HEK293 (cell line): ENCODE measurements around the gene TMEFF1.

Experiments
- CTCF ChIA-PET: fragments of 350-600 bp; formaldehyde crosslinking; extraction: SDS; loops from one replicate; lab custom pipeline; 2021; ENCODE audit warnings: antibody characterized with exemption; lab: Yijun Ruan, JAX
- POLR2A ChIA-PET: fragments of 300-600 bp; formaldehyde crosslinking; extraction: SDS; loops from one replicate; lab custom pipeline; 2020; ENCODE audit warnings: antibody characterized with exemption, inconsistent platforms; lab: Yijun Ruan, JAX
- H3K27ac ChIP-seq: fragments of 200-500 bp; sonication (Bioruptor generic); 2 replicates; pipeline ENCODE4 v1.5.1; 2014; ENCODE audit warnings: low read depth, low read length, control low read depth, inconsistent platforms; ENCODE audit errors: extremely low read depth
- H3K36me3 ChIP-seq, 2 experiments: fragments of 200-500 bp in 1 of 2; sonication (Bioruptor generic) in 1 of 2; 1 replicate in 1 of 2; 2 replicates in 1 of 2; pipeline ENCODE4 v1.5.1; 2014 to 2017; ENCODE audit warnings: inconsistent platforms in 2 of 2, low read length in 2 of 2; ENCODE audit not compliant: control insufficient read depth in 2 of 2, insufficient read depth in 1 of 2
- H3K4me1 ChIP-seq: fragments of 200-500 bp; sonication (Bioruptor generic); 2 replicates; pipeline ENCODE4 v1.5.1; 2014; ENCODE audit warnings: mild to moderate bottlenecking, low read length, inconsistent platforms; ENCODE audit not compliant: control insufficient read depth, insufficient read depth
- H3K4me3 ChIP-seq: 2 replicates; pipeline ENCODE4 v1.5.1; 2011; ENCODE audit warnings: low read depth, mild to moderate bottlenecking, control low read depth, low read length, moderate library complexity
- H3K9me3 ChIP-seq: fragments of 200-500 bp; sonication (Bioruptor generic); 2 replicates; pipeline ENCODE4 v1.5.1; 2014; ENCODE audit warnings: low read depth, low read length, inconsistent platforms; ENCODE audit not compliant: control insufficient read depth, insufficient read depth
- HOXD13 ChIP-seq: sonication (generic); formaldehyde crosslinking; IDR thresholded peaks from 2 replicates; pipeline ENCODE4 v1.8.0; 2022; ENCODE audit warnings: missing genetic modification reagents, borderline replicate concordance
- KLF16 ChIP-seq: fragments of 450-650 bp; formaldehyde crosslinking; IDR thresholded peaks from 2 replicates; pipeline ENCODE4 v1.5.1; 2017; ENCODE audit warnings: missing biosample characterization, missing genetic modification characterization
- PRDM2 ChIP-seq: fragments of 450-650 bp; formaldehyde crosslinking; IDR thresholded peaks from 2 replicates; pipeline ENCODE4 v1.5.1; 2016; ENCODE audit warnings: missing biosample characterization, missing genetic modification characterization, borderline replicate concordance
- REPIN1 ChIP-seq: fragments of 450-650 bp; formaldehyde crosslinking; IDR thresholded peaks from 2 replicates; pipeline ENCODE4 v1.5.1; 2017; ENCODE audit warnings: missing biosample characterization, missing genetic modification characterization, low read depth
- SP7 ChIP-seq: fragments of 450-650 bp; formaldehyde crosslinking; IDR thresholded peaks from 2 replicates; pipeline ENCODE4 v1.5.1; 2016; ENCODE audit warnings: missing biosample characterization, missing genetic modification characterization
- ZNF16 ChIP-seq: fragments of 450-650 bp; formaldehyde crosslinking; IDR thresholded peaks from 2 replicates; pipeline ENCODE4 v1.5.1; 2016; ENCODE audit warnings: low read depth, missing biosample characterization, missing genetic modification characterization
- ZNF26 ChIP-seq: fragments of 450-650 bp; formaldehyde crosslinking; IDR thresholded peaks from 2 replicates; pipeline ENCODE4 v1.5.1; 2016; ENCODE audit warnings: missing biosample characterization, missing genetic modification characterization
- ZNF292 ChIP-seq: fragments of 450-650 bp; formaldehyde crosslinking; IDR thresholded peaks from 2 replicates; pipeline ENCODE4 v1.5.1; 2016; ENCODE audit warnings: low read depth, missing biosample characterization, missing genetic modification characterization, borderline replicate concordance
- ZNF311 ChIP-seq: fragments of 450-650 bp; formaldehyde crosslinking; IDR thresholded peaks from 2 replicates; pipeline ENCODE4 v1.5.1; 2017; ENCODE audit warnings: missing biosample characterization, missing genetic modification characterization, borderline replicate concordance
- ZNF350 ChIP-seq: fragments of 450-650 bp; formaldehyde crosslinking; IDR thresholded peaks from 2 replicates; pipeline ENCODE4 v1.5.0; 2017; ENCODE audit warnings: missing biosample characterization, mild to moderate bottlenecking, missing genetic modification characterization
- ZNF624 ChIP-seq: fragments of 450-650 bp; formaldehyde crosslinking; IDR thresholded peaks from 2 replicates; pipeline ENCODE4 v1.5.1; 2017; ENCODE audit warnings: missing biosample characterization, missing genetic modification characterization
- TF ChIP-seq, protein P1 (sequence below): fragments of 450-650 bp; formaldehyde crosslinking; conservative IDR thresholded peaks from 2 replicates; pipeline ENCODE4 v1.5.1; 2016; ENCODE audit warnings: low read depth, missing biosample characterization, missing genetic modification characterization
- TF ChIP-seq, protein P2 (sequence below): IDR thresholded peaks from 2 replicates; pipeline ENCODE4 v1.6.1; 2011; ENCODE audit warnings: mild to moderate bottlenecking, low read depth, low read length, borderline replicate concordance
- TF ChIP-seq, protein P3 (sequence below): fragments of 450-650 bp; formaldehyde crosslinking; IDR thresholded peaks from 2 replicates; pipeline ENCODE4 v1.5.1; 2016; ENCODE audit warnings: missing biosample characterization, missing genetic modification characterization, borderline replicate concordance

TMEFF1 gene

GRCh38 chr9:100619194-100619593, 146.2 kb downstream of the TMEFF1 start:
- POLR2A ChIA-PET: no interaction called here
- H3K4me1 ChIP-seq: no peaks in the 10 kb centered on the region
- CTCF ChIA-PET: interaction anchor here (0.8 to 1.9 kb wide), 3 partner anchors 14 to 691 kb away, joined by 3 to 11 read pairs (median 4); no protein-coding TSS in a partner anchor

GRCh38 chr9:100619665-100620064, 146.7 kb downstream of the TMEFF1 start:
- H3K4me1 ChIP-seq: no peaks in the 10 kb centered on the region
- H3K9me3 ChIP-seq: no peaks in the 10 kb centered on the region
- ChIA-PET CTCF (interaction anchor here (0.8 to 1.9 kb wide), 3 partner anchors 13 to 691 kb away, joined by 3 to 11 read pairs (median 6); no protein-coding TSS in a partner anchor), POLR2A (no interaction called here)
- no peak overlapping the region for H3K4me3 ChIP-seq
- H3K36me3 ChIP-seq: no peaks in the 10 kb centered on the region
- H3K27ac ChIP-seq: no peak overlapping the region
- TF ChIP-seq ZNF16 (tag by site-specific recombination) (no peak), ZNF311 (tag by site-specific recombination) (no peak), ZNF624 (tag by site-specific recombination) (no peak), ZNF26 (tag by site-specific recombination) (no peak), HOXD13 (CRISPR knock-in tag) (no peak), ZNF292 (tag by site-specific recombination) (no peak)
- TF ChIP-seq, protein P1, sequence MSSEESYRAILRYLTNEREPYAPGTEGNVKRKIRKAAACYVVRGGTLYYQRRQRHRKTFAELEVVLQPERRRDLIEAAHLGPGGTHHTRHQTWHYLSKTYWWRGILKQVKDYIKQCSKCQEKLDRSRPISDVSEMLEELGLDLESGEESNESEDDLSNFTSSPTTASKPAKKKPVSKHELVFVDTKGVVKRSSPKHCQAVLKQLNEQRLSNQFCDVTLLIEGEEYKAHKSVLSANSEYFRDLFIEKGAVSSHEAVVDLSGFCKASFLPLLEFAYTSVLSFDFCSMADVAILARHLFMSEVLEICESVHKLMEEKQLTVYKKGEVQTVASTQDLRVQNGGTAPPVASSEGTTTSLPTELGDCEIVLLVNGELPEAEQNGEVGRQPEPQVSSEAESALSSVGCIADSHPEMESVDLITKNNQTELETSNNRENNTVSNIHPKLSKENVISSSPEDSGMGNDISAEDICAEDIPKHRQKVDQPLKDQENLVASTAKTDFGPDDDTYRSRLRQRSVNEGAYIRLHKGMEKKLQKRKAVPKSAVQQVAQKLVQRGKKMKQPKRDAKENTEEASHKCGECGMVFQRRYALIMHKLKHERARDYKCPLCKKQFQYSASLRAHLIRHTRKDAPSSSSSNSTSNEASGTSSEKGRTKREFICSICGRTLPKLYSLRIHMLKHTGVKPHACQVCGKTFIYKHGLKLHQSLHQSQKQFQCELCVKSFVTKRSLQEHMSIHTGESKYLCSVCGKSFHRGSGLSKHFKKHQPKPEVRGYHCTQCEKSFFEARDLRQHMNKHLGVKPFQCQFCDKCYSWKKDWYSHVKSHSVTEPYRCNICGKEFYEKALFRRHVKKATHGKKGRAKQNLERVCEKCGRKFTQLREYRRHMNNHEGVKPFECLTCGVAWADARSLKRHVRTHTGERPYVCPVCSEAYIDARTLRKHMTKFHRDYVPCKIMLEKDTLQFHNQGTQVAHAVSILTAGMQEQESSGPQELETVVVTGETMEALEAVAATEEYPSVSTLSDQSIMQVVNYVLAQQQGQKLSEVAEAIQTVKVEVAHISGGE (tag by site-specific recombination): no peak

More at GRCh38 chr9:100619194-100619593, 146.2 kb downstream of the TMEFF1 start:
- H3K4me3 ChIP-seq: no peak overlapping the region
- H3K36me3 ChIP-seq: no peaks in the 10 kb centered on the region
- H3K9me3 ChIP-seq: no peaks in the 10 kb centered on the region
- H3K27ac ChIP-seq: no peak overlapping the region
- TF ChIP-seq REPIN1 (tag by site-specific recombination) (no peak), PRDM2 (no peak), SP7 (tag by site-specific recombination) (no peak), ZNF350 (tag by site-specific recombination) (no peak), KLF16 (tag by site-specific recombination) (no peak), HOXD13 (CRISPR knock-in tag) (no peak)
- TF ChIP-seq, protein P2, sequence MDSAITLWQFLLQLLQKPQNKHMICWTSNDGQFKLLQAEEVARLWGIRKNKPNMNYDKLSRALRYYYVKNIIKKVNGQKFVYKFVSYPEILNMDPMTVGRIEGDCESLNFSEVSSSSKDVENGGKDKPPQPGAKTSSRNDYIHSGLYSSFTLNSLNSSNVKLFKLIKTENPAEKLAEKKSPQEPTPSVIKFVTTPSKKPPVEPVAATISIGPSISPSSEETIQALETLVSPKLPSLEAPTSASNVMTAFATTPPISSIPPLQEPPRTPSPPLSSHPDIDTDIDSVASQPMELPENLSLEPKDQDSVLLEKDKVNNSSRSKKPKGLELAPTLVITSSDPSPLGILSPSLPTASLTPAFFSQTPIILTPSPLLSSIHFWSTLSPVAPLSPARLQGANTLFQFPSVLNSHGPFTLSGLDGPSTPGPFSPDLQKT: no peak
- TF ChIP-seq, protein P3, sequence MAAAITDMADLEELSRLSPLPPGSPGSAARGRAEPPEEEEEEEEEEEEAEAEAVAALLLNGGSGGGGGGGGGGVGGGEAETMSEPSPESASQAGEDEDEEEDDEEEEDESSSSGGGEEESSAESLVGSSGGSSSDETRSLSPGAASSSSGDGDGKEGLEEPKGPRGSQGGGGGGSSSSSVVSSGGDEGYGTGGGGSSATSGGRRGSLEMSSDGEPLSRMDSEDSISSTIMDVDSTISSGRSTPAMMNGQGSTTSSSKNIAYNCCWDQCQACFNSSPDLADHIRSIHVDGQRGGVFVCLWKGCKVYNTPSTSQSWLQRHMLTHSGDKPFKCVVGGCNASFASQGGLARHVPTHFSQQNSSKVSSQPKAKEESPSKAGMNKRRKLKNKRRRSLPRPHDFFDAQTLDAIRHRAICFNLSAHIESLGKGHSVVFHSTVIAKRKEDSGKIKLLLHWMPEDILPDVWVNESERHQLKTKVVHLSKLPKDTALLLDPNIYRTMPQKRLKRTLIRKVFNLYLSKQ (tag by site-specific recombination): no peak
